Cardiac muscle cell (in vitro differentiated cells and primary cell): ENCODE measurements around the gene TNN. TPM values are rescaled to one million over a fixed set of nuclear protein-coding genes. Genes with fewer than 3 reads are reported as not detected.

Experiments used
- DNase-seq, 2 donors: peaks; one replicate each; pipeline versions ENCODE4 v3.0.0 to v3.0.0-alpha.2; 2010 to 2017; ENCODE audit warnings: low read depth in 1 of 2, low spot score in 1 of 2
- H3K27ac ChIP-seq: fragments of 200-600 bp; sonication (generic); 2 replicates; pipeline ENCODE4 v1.5.1; 2016
- H3K27me3 ChIP-seq: fragments of 200-600 bp; sonication (generic); 2 replicates; pipeline ENCODE4 v1.6.0; 2016; ENCODE audit warnings: control low read depth
- H3K36me3 ChIP-seq: fragments of 200-600 bp; sonication (generic); 2 replicates; pipeline ENCODE4 v1.5.1; 2016; ENCODE audit warnings: control low read depth
- H3K4me1 ChIP-seq: fragments of 200-600 bp; sonication (generic); 2 replicates; pipeline ENCODE4 v1.8.1; 2017; ENCODE audit warnings: low read depth, mild to moderate bottlenecking, mixed run types
- H3K4me3 ChIP-seq: fragments of 200-600 bp; sonication (generic); 2 replicates; pipeline ENCODE4 v1.5.1; 2016; ENCODE audit warnings: mild to moderate bottlenecking
- H3K9me3 ChIP-seq: fragments of 200-600 bp; sonication (generic); 2 replicates; pipeline ENCODE4 v1.5.1; 2017; ENCODE audit warnings: low read depth, mild to moderate bottlenecking, control low read depth
- polyA plus RNA-seq: library from polyadenylated mRNA; unstranded; fragments of >200 nt; fragmentation: Nextera tagmentation; extraction: Ambion mirVana; gene quantifications from 2 replicates; pipeline ENCODE4 v1.2.1, GENCODE V29; 2016
- total RNA-seq: library from RNA; depleted of rRNA; stranded (reverse); fragments of >200 nt; gene quantifications from 2 replicates; pipeline ENCODE4 v1.2.3, GENCODE V29; 2016
- TF ChIP-seq, protein P1 (sequence below): IDR thresholded peaks from 2 replicates; pipeline ENCODE4 v1.5.1; 2012; ENCODE audit warnings: low read depth, mild to moderate bottlenecking, low read length

TNN gene
- total and polyA plus RNA-seq, 2 experiments from 2014 or later = not detected

DNA sequence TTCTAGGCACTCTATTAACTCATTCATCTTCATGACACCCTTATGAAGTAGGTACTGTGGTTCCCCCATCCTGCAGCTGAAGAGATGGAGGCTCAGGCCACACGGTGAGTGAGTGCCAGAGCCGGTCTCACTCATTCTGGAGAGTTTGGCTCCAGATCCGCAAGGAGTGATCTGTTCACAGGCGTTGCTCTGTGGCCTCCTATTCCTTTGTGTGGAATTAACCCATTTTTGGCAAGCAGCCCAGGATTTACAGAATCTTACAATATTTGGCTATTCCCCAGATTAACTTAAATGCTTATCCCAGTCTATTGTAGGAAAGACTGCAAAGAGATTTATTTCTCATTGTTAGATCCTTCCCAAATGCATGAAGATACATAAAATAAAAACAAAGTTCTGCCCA lies 95.3 kb downstream of the TNN start:
- Histone ChIP-seq H3K27ac (no peak overlapping the region), H3K36me3 (no peaks in the 10 kb centered on the region), H3K4me3 (no peak overlapping the region), H3K4me1 (no peaks in the 10 kb centered on the region), H3K9me3 (no peaks in the 10 kb centered on the region), H3K27me3 (no peaks in the 10 kb centered on the region)
- peak in 1 of 2 donors; percentile 55 for DNase-seq
- TF ChIP-seq, protein P1, sequence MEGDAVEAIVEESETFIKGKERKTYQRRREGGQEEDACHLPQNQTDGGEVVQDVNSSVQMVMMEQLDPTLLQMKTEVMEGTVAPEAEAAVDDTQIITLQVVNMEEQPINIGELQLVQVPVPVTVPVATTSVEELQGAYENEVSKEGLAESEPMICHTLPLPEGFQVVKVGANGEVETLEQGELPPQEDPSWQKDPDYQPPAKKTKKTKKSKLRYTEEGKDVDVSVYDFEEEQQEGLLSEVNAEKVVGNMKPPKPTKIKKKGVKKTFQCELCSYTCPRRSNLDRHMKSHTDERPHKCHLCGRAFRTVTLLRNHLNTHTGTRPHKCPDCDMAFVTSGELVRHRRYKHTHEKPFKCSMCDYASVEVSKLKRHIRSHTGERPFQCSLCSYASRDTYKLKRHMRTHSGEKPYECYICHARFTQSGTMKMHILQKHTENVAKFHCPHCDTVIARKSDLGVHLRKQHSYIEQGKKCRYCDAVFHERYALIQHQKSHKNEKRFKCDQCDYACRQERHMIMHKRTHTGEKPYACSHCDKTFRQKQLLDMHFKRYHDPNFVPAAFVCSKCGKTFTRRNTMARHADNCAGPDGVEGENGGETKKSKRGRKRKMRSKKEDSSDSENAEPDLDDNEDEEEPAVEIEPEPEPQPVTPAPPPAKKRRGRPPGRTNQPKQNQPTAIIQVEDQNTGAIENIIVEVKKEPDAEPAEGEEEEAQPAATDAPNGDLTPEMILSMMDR = no peak

DNA sequence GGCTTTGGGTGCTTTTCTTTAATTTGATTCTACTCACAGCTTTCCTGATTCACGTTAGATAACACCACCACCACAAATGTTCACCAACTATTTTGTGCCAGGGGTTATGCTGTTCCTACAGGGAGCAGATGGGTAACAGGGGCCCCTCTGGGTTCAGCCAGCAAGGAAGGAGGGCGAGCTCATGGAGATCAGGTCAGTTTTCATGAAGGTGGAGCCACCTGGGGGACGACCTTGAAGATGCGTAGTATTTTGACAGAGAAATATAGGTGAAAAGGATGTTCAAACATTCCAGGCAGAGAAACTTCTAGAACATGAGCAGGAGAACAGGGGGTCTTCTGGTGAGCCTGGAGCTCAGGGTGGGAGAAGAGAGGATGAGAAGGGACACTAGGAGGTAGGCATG lies 96.1 kb downstream of the TNN start:
- no peak for DNase-seq
- Histone ChIP-seq H3K4me3 (no peak overlapping the region), H3K4me1 (no peaks in the 10 kb centered on the region), H3K27me3 (no peaks in the 10 kb centered on the region), H3K9me3 (no peaks in the 10 kb centered on the region), H3K36me3 (no peaks in the 10 kb centered on the region), H3K27ac (no peak overlapping the region)
- TF ChIP-seq, protein P1 = no peak

DNA sequence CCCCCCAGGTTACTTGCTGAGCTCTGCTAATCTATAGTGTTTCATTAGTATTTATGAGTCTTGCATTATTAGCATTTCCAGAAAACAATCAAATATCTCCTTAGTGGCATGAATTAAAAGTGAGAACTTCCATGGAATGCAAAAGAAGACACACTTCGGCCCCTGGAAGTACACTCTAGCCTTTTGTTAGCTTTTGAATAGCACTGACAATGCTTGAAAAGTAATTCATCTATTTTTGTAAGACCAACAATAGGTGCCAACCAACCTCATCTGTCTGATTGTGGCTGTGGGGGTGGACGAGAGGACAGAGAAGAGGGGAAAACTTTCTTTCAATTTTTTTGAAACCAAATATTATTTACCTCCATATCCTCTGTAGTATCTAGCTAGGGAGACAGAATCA lies 97.1 kb downstream of the TNN start:
- TF ChIP-seq, protein P1 = no peak
- DNase-seq = no peak
- no peaks in the 10 kb centered on the region for H3K9me3 ChIP-seq
- H3K27ac ChIP-seq = no peak overlapping the region
- H3K36me3 ChIP-seq = no peaks in the 10 kb centered on the region
- no peaks in the 10 kb centered on the region for H3K27me3 ChIP-seq
- no peaks in the 10 kb centered on the region for H3K4me1 ChIP-seq
- H3K4me3 ChIP-seq = no peak overlapping the region

DNA sequence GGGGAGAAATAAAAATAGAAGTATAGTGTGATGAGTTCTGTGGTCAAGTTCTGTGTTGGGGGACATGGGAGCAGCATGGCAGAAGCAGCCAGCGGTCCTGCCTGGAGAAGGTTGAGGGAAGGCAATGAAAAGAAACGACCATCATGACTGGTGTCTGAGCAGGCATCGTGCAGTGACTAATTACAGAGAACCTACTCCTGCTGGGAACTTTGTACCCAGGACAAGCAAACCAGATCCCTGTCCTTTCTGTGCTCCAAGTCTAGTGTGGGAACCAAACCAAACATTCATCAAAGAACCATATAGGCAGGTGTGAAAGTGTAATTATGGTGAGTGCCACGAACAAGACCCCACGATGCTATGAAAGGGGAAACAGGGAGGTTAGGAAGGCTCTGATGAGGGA lies 99.1 kb downstream of the TNN start:
- no peaks in the 10 kb centered on the region for H3K36me3 ChIP-seq
- no peak for DNase-seq
- H3K27ac ChIP-seq = no peak overlapping the region
- H3K9me3 ChIP-seq = no peaks in the 10 kb centered on the region
- no peak overlapping the region for H3K4me3 ChIP-seq
- TF ChIP-seq, protein P1 = no peak
- H3K4me1 ChIP-seq = no peaks in the 10 kb centered on the region
- no peaks in the 10 kb centered on the region for H3K27me3 ChIP-seq

DNA sequence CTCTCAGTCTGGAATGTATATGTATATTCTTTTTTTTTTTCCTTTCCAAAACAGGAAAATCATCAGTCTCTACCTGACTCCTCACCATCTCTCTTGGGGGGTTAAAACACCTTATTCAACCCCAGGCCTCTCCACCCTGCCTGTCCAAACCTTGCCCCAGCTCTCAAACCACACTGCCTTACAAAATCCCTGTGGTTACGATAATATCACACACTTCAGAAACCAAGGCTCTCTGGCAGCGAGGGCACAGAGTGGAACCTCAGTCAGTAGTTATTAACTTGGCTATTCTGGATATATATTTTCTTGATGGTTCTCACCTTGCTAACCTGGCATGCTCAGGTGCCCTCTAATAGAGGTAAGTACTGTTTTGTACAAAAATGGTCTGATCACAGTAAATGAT lies 100.2 kb downstream of the TNN start:
- no peaks in the 10 kb centered on the region for H3K36me3 ChIP-seq

More for the DNA sequence above, 100.2 kb downstream of the TNN start:
- DNase-seq = no peak
- H3K27me3 ChIP-seq = no peaks in the 10 kb centered on the region
- no peaks in the 10 kb centered on the region for H3K9me3 ChIP-seq
- H3K4me1 ChIP-seq = no peaks in the 10 kb centered on the region
- no peak overlapping the region for H3K4me3 ChIP-seq
- no peak overlapping the region for H3K27ac ChIP-seq
- TF ChIP-seq, protein P1 = no peak
